GM19023 (cell line): Measurements from ENCODE around the gene SLC35F1.
A peak's percentile ranks its signal among the peaks of the same experiment; 100 is the strongest.
"Not testable (repeated sequence)": the region's sequence is repeated elsewhere in the genome, so short reads cannot be mapped to it uniquely, and the experiment has no call there.

Experiments
- ATAC-seq: cut with Tn5 transposase; IDR thresholded peaks from one replicate; pipeline ENCODE4 v1.9.1; 2021; ENCODE audit warnings: mild to moderate bottlenecking, moderate library complexity; ENCODE audit not compliant: unreplicated experiment

The SLC35F1 gene

GRCh38 chr6:117906958-117907600, at the start of gene SLC35F1:
Gene SLC35F1 (plus strand): TSS chr6:117907264.
- peak; percentile 70 for ATAC-seq

DNA sequence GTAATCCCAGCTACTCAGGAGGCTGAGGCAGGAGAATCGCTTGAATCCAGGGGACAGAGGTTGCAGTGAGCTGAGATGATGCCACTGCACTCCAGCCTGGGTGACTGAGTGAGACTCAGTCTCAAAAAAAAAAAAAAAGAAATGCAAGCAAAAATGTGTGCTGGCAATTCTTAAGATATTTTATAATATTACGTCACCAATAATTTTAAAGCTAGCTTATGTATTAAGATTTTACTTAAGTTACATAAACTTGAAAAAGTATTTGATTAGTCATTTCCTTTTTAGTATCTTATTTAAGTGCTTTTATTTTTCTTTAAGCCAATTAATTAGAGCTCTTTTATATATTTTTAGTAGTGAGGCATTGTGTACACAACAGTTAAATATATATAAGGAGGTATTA, 48.5 kb upstream of the SLC35F1 start:
- not testable (repeated sequence) for ATAC-seq

DNA sequence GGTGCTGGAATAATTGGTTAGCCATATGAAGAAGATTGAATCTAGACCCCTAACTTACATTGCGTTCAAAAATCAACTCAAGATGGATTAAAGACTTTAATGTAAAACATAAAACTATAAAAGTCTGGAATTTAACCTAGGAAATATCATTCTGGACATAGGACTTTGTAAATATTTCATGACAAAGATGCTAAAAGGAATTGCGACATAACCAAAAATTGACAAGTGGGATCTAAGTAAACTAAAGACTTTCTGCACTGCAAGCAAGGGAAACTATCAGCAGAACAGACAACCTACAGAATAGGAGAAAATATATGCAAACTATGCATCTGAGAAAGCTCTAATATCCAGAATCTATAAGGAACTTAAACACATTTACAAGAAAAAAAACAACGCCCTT, 45.5 kb upstream of the SLC35F1 start:
- no peak for ATAC-seq

- ATAC-seq = no peak
Measured at GRCh38 chr6:117866561-117866960, 40.5 kb upstream of the SLC35F1 start.

GRCh38 chr6:117870486-117871242, 36.4 kb upstream of the SLC35F1 start:
- peak; percentile 75 for ATAC-seq

DNA sequence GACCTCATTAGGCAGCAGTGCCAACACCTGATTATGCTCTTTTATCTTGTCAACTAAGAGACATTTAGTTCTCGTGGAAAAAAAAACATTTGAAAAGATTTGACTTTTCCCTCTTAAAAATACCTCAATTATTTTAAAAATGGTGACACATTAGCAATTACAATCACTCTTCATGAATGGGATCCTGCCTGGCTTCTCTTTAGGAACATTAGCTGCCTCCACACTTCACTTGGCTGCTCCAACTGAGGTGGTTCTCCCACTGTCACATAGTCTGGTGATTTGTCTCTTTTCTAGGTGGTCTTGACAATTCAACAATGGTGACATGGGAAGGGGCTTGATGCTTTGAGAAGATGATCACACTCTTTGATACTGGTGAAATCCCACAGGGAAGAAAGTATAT, 26.2 kb upstream of the SLC35F1 start:
- no peak for ATAC-seq

DNA sequence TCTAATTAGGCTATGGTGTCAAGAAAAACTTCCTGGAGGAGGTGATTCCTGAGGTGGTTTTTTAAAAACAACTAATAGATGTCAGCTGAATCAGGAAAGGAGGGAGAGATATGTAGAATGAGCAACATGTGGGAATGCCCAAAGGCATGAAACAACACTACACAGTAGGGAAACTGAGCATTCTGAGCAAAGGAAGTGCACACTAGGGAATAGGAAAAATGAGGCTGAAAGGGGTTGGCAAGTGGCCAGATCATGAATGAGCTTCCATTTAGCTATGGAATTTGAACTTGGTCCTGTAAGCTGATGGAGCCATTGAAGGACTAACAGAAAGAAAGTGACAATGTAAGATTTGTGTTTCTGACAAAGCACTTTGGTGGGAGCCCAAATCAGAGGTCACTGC, 16.9 kb upstream of the SLC35F1 start:
- no peak for ATAC-seq

- peak; percentile 42 for ATAC-seq
Measured at GRCh38 chr6:117906507-117906957, 532 bp upstream of the SLC35F1 start.

DNA sequence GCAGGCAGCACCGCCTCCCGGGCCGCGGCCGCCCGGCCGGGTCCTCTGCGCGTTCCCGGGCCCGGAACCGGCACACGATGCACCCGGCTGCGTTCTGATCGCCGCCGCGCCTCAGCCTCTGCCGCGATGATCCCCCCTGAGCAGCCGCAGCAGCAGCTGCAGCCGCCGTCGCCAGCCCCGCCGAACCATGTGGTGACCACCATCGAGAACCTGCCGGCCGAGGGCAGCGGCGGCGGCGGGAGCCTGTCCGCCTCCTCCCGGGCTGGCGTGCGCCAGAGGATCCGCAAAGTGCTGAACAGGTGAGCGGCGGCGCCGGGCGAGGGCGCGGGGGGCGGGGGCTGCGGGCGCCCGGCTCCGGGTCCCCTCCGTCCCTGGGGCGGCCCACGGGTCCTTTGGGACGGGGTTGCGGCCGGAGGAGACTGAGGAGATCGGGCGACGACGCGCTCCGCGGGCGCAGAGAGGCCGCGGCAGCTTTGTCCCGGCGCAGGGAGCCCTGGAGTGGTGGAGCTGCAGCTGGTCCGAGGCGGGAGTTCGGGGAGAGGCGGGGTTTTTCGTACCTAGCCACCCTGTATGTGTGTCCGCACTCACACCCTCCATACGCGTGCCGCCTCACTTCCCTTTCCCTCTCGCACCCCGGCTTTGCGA, 659 bp downstream of the SLC35F1 start:
- peak; percentile 22 for ATAC-seq

- no peak for ATAC-seq
Measured at GRCh38 chr6:117908246-117909068, 1.4 kb downstream of the SLC35F1 start.

DNA sequence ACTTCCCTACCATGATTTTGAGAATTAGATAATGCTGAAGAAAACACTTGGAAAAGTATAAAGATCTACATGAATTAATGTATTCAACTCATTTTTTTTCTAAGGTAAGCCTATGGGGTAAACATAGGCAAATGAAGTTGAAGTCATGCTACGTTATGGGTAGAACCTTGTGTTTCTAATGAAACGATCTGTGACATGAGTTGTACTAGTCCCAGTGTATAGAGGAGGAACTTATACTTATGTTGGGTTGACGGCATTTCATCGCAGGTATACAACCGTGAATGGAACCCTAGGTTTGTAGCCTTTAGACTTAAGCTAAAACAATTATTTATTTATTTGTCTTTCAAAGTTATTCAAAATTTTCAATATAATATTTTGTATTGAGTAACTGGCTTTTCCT, 2.6 kb downstream of the SLC35F1 start:
- ATAC-seq = no peak

- ATAC-seq = no peak
Measured at GRCh38 chr6:117910549-117910948, 3.5 kb downstream of the SLC35F1 start.

GRCh38 chr6:117911150-117911549, 4.1 kb downstream of the SLC35F1 start:
- ATAC-seq = no peak

- no peak for ATAC-seq
Measured at GRCh38 chr6:117911660-117912059, 4.6 kb downstream of the SLC35F1 start.

DNA sequence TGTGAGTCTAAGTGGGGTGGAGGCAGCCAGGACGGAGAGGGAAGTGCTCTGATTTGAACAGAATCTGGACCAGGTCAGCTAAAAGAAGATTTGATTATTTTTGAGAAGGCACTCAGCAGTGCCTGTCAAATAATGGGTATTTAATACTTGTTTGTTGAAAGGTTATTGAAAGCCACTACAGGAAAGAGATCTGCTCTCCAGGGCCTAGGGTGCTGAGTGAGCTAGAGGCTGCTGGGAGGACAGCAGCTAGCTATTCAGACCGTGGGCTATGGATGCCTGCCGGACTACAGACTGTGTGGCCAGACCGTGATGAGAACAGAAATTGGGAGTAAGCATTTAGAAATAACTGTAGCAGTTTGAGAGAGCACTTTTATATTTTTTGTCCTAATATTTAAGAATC, 8.8 kb downstream of the SLC35F1 start:
- ATAC-seq = no peak

GRCh38 chr6:117916483-117916882, 9.4 kb downstream of the SLC35F1 start:
- no peak for ATAC-seq

- ATAC-seq = no peak
Measured at GRCh38 chr6:117917176-117917575, 10.1 kb downstream of the SLC35F1 start.

DNA sequence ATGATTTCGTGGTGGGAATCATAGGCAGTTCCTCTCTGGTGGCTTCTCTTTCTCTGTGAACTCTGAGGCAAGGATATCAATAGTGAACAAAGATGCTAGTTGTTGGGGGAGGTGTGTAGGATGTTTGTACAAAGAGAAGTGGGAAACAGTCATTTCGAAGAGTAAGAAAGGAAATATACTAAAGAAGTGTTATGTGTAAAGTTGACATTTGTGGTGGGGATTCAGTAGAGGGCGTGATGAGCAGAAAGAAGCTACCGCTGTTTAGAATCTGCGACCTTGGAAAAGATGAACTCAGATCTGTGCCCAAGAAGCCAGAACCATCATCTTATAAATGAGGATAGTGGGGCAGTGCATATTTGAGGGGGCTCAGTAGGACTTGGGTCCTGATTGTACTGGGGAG, 11.4 kb downstream of the SLC35F1 start:
- ATAC-seq = no peak

- no peak for ATAC-seq
Measured at GRCh38 chr6:117919275-117919674, 12.2 kb downstream of the SLC35F1 start.

DNA sequence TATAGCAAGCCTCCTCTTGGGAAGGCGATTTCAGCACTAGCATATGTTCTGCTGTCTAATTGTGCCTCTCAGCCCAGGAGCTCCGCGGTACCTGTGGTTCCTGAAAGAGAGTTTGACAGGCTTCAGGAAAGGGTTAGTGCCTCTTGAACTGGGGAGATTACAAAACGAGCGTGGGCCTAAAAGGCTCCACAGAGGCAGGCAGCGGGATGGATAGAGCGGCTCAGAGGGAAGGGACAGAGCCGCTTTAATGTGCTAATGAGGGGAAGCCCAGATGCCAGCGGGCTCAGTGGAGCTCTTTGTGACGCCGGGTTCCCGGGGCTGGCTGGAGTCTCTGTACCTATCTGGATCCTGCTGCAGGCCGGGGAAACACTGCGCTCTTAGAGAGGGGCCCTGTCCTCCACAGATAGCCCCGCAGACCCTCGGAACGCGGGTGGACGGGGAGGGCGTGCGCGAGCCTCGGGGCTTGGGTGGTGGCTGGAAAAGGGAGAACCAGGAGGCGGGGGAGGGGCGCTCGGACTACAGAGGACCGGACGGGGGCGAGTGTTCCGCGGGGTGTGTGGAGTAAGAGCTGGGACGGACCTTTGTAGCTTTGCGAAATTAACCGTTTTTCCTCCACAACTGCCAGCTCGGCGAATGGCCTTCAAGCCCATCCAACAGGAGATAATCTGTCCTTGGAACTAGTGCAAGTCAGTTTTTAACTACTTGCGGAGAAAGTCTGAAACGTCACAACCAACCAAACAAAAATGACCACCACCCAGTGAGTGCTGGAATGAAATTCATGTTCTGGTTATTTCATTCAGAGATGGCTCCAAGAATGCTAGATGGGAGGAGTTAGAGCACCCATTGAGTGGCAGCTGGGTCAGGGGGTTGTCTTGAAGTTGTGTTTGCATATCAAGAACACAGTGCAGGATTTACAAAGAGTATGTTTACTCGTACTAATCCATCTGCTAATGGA, 13.0 kb downstream of the SLC35F1 start:
- ATAC-seq = no peak
